ENCODE measurements around the gene NFRKB.

The NFRKB gene

GRCh38 chr11:129917231-129917630, 21.9 kb upstream of the NFRKB start:
- Histone ChIP-seq H3K4me2 (ENCODE audit: low read length) (no peak overlapping the region), H3F3A (ENCODE audit: insufficient read depth, low read length) (no peaks in the 10 kb centered on the region), H3K4me1 (ENCODE audit: insufficient read depth, low read length, severe bottlenecking) (peaks cover 3% of the 10 kb centered on the region), H3K36me3 (ENCODE audit: insufficient read depth, low read length) (peaks cover 92% of the 10 kb centered on the region), H3K4me3 (ENCODE audit: low read depth, low read length, poor library complexity, severe bottlenecking) (no peak overlapping the region), H2AFZ (ENCODE audit: low read length) (no peak overlapping the region), H4K20me1 (ENCODE audit: insufficient read depth, low read length) (no peaks in the 10 kb centered on the region), H3K9me3 (ENCODE audit: low read length) (no peaks in the 10 kb centered on the region), H3K9ac (ENCODE audit: low read length) (no peak overlapping the region), H3K9me2 (ENCODE audit: low read depth, low read length) (no peaks in the 10 kb centered on the region), H3K27ac (ENCODE audit: low read depth, low read length, poor library complexity, severe bottlenecking) (no peak overlapping the region), H3K79me2 (ENCODE audit: insufficient read depth, low read length) (no peaks in the 10 kb centered on the region), H3K27me3 (ENCODE audit: insufficient read depth, low read length) (no peaks in the 10 kb centered on the region)
- TF ChIP-seq EZH2 (IDR thresholded peaks at IDR 0.05; ENCODE audit: borderline replicate concordance, low read length) (no peak), CTCF (IDR thresholded peaks at IDR 0.05; ENCODE audit: low read length) (no peak)

- Histone ChIP-seq H3K4me2 (ENCODE audit: low read length) (no peak overlapping the region), H3K79me2 (ENCODE audit: insufficient read depth, low read length) (no peaks in the 10 kb centered on the region), H3K9ac (ENCODE audit: low read length) (no peak overlapping the region), H4K20me1 (ENCODE audit: insufficient read depth, low read length) (no peaks in the 10 kb centered on the region), H3K27ac (ENCODE audit: low read depth, low read length, poor library complexity, severe bottlenecking) (no peak overlapping the region), H3K36me3 (ENCODE audit: insufficient read depth, low read length) (peaks cover 90% of the 10 kb centered on the region), H3K4me3 (ENCODE audit: low read depth, low read length, poor library complexity, severe bottlenecking) (no peak overlapping the region), H3K4me1 (ENCODE audit: insufficient read depth, low read length, severe bottlenecking) (peaks cover 3% of the 10 kb centered on the region), H3K9me3 (ENCODE audit: low read length) (no peaks in the 10 kb centered on the region), H3K9me2 (ENCODE audit: low read depth, low read length) (no peaks in the 10 kb centered on the region), H2AFZ (ENCODE audit: low read length) (no peak overlapping the region), H3F3A (ENCODE audit: insufficient read depth, low read length) (no peaks in the 10 kb centered on the region), H3K27me3 (ENCODE audit: insufficient read depth, low read length) (no peaks in the 10 kb centered on the region)
- TF ChIP-seq EZH2 (IDR thresholded peaks at IDR 0.05; ENCODE audit: borderline replicate concordance, low read length) (no peak), CTCF (IDR thresholded peaks at IDR 0.05; ENCODE audit: low read length) (no peak)
Observed at GRCh38 chr11:129911298-129911697, 15.9 kb upstream of the NFRKB start.

- Histone ChIP-seq H3K9me2 (ENCODE audit: low read depth, low read length) (no peaks in the 10 kb centered on the region), H3K4me3 (ENCODE audit: low read depth, low read length, poor library complexity, severe bottlenecking) (no peak overlapping the region), H3K9ac (ENCODE audit: low read length) (no peak overlapping the region), H3K79me2 (ENCODE audit: insufficient read depth, low read length) (no peaks in the 10 kb centered on the region), H3K9me3 (ENCODE audit: low read length) (no peaks in the 10 kb centered on the region), H3K36me3 (ENCODE audit: insufficient read depth, low read length) (peaks cover 90% of the 10 kb centered on the region), H3K27ac (ENCODE audit: low read depth, low read length, poor library complexity, severe bottlenecking) (no peak overlapping the region), H3F3A (ENCODE audit: insufficient read depth, low read length) (no peaks in the 10 kb centered on the region), H3K27me3 (ENCODE audit: insufficient read depth, low read length) (no peaks in the 10 kb centered on the region), H3K4me1 (ENCODE audit: insufficient read depth, low read length, severe bottlenecking) (peaks cover 3% of the 10 kb centered on the region), H4K20me1 (ENCODE audit: insufficient read depth, low read length) (no peaks in the 10 kb centered on the region), H2AFZ (ENCODE audit: low read length) (no peak overlapping the region), H3K4me2 (ENCODE audit: low read length) (no peak overlapping the region)
- no peak for TF ChIP-seq CTCF (IDR thresholded peaks at IDR 0.05; ENCODE audit: low read length)
- no peak for TF ChIP-seq EZH2 (IDR thresholded peaks at IDR 0.05; ENCODE audit: borderline replicate concordance, low read length)
Observed at GRCh38 chr11:129910360-129910759, 15.0 kb upstream of the NFRKB start.
